Tibial artery (tissue), 4 donors: ENCODE measurements around the gene SLC20A1.

Experiments used
- DNase-seq, 2 donors: peaks; one replicate each; pipeline ENCODE4 v3.0.0-alpha.2; 2019
- H3K27ac ChIP-seq, 2 donors: fragments of 200-600 bp; sonication (generic) in 1 of 2; 1 replicate in 1 of 2; 2 replicates in 1 of 2; pipeline ENCODE4 v1.5.1; 2018 to 2019; ENCODE audit warnings: mild to moderate bottlenecking in 1 of 2
- H3K27me3 ChIP-seq, 2 donors: fragments of 200-600 bp; sonication (generic) in 1 of 2; one replicate each; pipeline versions ENCODE4 v1.5.1 to v1.6.0; 2016 to 2019
- H3K36me3 ChIP-seq, 3 donors: fragments of 200-600 bp; sonication (generic) in 2 of 3; one replicate each; pipeline ENCODE4 v1.5.1; 2016 to 2019; ENCODE audit warnings: mild to moderate bottlenecking in 2 of 3
- H3K4me1 ChIP-seq, 4 donors: fragments of 200-600 bp; sonication (generic) in 2 of 4; 1 replicate in 3 of 4; 2 replicates in 1 of 4; pipeline ENCODE4 v1.5.1; 2016 to 2019
- H3K4me3 ChIP-seq, 2 donors: fragments of 200-600 bp; sonication (generic) in 1 of 2; 1 replicate in 1 of 2; 2 replicates in 1 of 2; pipeline ENCODE4 v1.5.1; 2018 to 2019; ENCODE audit warnings: mild to moderate bottlenecking in 2 of 2
- H3K9me3 ChIP-seq, 3 donors: fragments of 200-600 bp; sonication (generic) in 1 of 3; one replicate each; pipeline ENCODE4 v1.5.1; 2016 to 2019
- intact Hi-C: fragments of 100-400 bp; cut with DNase I; formaldehyde crosslinking; loops from one replicate; pipeline ENCODE4 v1.15.0; 2023; ENCODE audit warnings: low total_unique reads
- TF ChIP-seq, protein P1 (sequence below), 2 experiments: fragments of 200-600 bp in 1 of 2; fragments of 450-650 bp in 1 of 2; IDR thresholded peaks; one replicate each; pipeline ENCODE4 v1.5.1; 2017 to 2019; ENCODE audit warnings: antibody characterized with exemption in 2 of 2, mild to moderate bottlenecking in 1 of 2, moderate library complexity in 1 of 2

SLC20A1 gene

DNA sequence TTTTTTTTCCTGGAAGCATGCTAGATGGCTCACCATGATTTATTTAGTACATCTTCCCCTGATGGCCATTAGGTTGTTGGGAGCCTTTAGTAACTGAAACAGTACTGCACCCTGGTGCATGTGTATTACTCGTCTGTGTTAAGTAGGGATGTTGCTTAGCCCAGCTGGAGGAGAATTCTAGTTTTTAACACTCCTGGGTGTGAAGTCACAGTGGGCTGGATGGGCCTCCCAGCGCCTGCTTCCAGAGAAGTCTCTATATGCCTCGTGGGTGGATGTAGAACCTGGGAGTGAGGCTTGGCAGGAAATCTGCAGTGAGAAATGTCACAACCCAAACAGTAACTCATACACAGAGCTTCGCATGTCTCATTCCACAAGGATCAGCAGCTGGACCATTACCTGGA lies 46.1 kb downstream of the SLC20A1 start:
- no peaks in the 10 kb centered on the region for H3K36me3 ChIP-seq
- no peaks in the 10 kb centered on the region for H3K9me3 ChIP-seq
- no peak overlapping the region for H3K27ac ChIP-seq
- DNase-seq, result no peak
- H3K4me3 ChIP-seq, result no peak overlapping the region
- intact Hi-C loops, result loop anchor here (10.0 kb wide), 1 partner anchor 67 kb away; no protein-coding TSS in a partner anchor
- H3K27me3 ChIP-seq, result no peaks in the 10 kb centered on the region
- TF ChIP-seq, protein P1, sequence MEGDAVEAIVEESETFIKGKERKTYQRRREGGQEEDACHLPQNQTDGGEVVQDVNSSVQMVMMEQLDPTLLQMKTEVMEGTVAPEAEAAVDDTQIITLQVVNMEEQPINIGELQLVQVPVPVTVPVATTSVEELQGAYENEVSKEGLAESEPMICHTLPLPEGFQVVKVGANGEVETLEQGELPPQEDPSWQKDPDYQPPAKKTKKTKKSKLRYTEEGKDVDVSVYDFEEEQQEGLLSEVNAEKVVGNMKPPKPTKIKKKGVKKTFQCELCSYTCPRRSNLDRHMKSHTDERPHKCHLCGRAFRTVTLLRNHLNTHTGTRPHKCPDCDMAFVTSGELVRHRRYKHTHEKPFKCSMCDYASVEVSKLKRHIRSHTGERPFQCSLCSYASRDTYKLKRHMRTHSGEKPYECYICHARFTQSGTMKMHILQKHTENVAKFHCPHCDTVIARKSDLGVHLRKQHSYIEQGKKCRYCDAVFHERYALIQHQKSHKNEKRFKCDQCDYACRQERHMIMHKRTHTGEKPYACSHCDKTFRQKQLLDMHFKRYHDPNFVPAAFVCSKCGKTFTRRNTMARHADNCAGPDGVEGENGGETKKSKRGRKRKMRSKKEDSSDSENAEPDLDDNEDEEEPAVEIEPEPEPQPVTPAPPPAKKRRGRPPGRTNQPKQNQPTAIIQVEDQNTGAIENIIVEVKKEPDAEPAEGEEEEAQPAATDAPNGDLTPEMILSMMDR (IDR thresholded peaks at IDR 0.05), result no peak
- no peaks in the 10 kb centered on the region for H3K4me1 ChIP-seq

DNA sequence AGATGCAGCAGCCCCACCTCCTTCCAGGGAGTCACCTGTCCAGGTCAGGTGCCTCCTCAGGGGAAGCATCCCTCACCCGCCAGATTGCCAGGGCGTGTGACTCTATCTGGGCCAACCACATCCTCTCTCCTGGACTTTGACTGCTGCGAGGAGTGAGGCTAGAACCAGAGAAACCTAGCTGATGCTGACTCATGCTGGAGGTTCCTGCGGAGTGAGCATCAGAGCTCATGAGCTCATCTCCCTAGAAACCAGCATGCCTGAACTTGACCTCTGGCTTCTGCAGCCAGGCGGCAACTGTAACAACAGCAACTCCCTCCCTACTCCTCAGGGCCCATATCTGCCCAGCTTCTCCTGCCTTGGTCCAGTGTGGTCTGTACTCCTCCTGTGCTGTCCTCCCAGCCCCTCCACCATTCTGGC lies 46.8 kb downstream of the SLC20A1 start:
- intact Hi-C loops, result loop anchor here (10.0 kb wide), 1 partner anchor 68 kb away; no protein-coding TSS in a partner anchor
- Histone ChIP-seq H3K36me3 (no peaks in the 10 kb centered on the region), H3K4me1 (no peaks in the 10 kb centered on the region), H3K9me3 (no peaks in the 10 kb centered on the region), H3K27me3 (no peaks in the 10 kb centered on the region), H3K4me3 (no peak overlapping the region), H3K27ac (no peak overlapping the region)
- DNase-seq, result no peak
- TF ChIP-seq, protein P1 (IDR thresholded peaks at IDR 0.05), result no peak

DNA sequence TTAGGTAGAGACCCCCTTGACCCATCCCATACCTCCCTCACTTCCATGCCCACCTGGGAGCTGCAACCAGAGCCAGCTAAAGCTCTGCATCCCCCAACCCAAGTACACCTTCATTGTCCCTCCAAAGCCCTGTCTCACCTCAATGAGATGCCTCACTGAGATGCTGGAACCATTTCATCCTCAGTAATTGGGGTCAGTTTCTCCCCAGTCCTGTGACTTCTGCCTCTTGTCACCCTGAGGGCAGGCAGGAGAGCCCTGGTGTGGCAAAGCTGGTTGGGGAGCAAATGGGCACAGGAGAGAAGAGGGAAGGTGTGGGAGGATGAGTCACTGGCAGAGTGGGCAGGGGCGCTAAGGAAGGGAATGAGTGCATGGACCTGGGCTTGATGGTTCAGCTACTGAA lies 47.2 kb downstream of the SLC20A1 start:
- intact Hi-C loops, result loop anchor here (10.0 kb wide), 1 partner anchor 68 kb away; no protein-coding TSS in a partner anchor
- TF ChIP-seq, protein P1 (IDR thresholded peaks at IDR 0.05), result no peak
- Histone ChIP-seq H3K9me3 (no peaks in the 10 kb centered on the region), H3K27ac (no peak overlapping the region), H3K27me3 (no peaks in the 10 kb centered on the region), H3K4me3 (no peak overlapping the region), H3K36me3 (no peaks in the 10 kb centered on the region), H3K4me1 (no peaks in the 10 kb centered on the region)
- no peak for DNase-seq

DNA sequence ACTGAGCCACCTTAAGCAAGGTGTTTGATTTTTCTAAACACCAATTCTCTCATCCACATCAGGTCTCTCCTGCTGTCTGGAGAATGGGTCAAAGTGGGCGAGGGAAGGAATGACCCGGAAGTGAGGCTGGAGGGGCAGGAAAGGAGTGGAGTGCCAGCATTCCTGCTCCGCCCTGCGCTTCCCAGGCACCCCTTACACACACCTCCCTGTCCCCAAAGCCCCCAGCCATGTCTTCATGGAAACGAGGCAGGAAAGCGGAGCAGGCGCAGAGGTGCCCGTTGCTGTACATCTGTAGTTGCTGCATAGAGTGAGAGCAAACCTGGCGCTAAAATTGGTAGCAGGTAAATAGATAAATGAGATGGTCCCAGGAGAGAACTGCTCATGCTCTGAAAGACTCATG lies 47.9 kb downstream of the SLC20A1 start:
- intact Hi-C loops, result loop anchor here (10.0 kb wide), 1 partner anchor 69 kb away; no protein-coding TSS in a partner anchor
- no peaks in the 10 kb centered on the region for H3K27me3 ChIP-seq

DNA sequence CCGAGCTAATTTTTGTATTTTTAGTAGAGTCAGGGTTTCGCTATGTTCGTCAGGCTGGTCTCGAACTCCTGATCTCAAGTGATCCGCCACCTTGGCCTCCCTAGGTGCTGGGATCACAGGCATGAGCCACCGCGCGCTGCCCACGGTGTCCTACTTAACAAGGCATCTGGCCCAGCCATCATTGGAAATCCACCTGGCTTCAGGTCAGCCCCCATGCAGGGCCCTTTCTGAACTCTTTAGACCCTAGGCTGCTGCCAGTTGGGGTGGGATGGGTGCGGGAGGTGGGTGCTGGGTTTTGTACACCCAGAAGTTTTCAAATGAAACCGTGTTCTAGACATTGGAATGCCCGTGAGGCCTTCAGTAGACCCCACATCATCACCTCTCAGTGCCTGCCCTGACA lies 48.4 kb downstream of the SLC20A1 start:
- Histone ChIP-seq H3K27me3 (no peaks in the 10 kb centered on the region), H3K27ac (no peak overlapping the region), H3K9me3 (no peaks in the 10 kb centered on the region), H3K36me3 (no peaks in the 10 kb centered on the region), H3K4me3 (no peak overlapping the region), H3K4me1 (no peaks in the 10 kb centered on the region)
- TF ChIP-seq, protein P1 (IDR thresholded peaks at IDR 0.05), result no peak
- DNase-seq, result no peak
- intact Hi-C loops, result loop anchor here (10.0 kb wide), 1 partner anchor 69 kb away; no protein-coding TSS in a partner anchor

More for the DNA sequence above, 47.9 kb downstream of the SLC20A1 start:
- no peaks in the 10 kb centered on the region for H3K4me1 ChIP-seq
- no peaks in the 10 kb centered on the region for H3K9me3 ChIP-seq
- H3K4me3 ChIP-seq, result no peak overlapping the region
- no peak for DNase-seq
- TF ChIP-seq, protein P1 (IDR thresholded peaks at IDR 0.05), result no peak
- H3K36me3 ChIP-seq, result no peaks in the 10 kb centered on the region
- no peak overlapping the region for H3K27ac ChIP-seq
